Activated CD8-positive, alpha-beta memory T cell treated with anti-CD3 and anti-CD28 coated beads for 24 hours (primary cell): ENCODE results near the gene BEX5.
A peak's percentile ranks its signal among the peaks of the same experiment; 100 is the strongest.
"Not testable (repeated sequence)": the region's sequence is repeated elsewhere in the genome, so short reads cannot be mapped to it uniquely, and the experiment has no call there.

Experiments used
- DNase-seq: peaks from one replicate; pipeline ENCODE4 v3.0.0-alpha.2; 2020

BEX5 gene

GRCh38 chrX:102155806-102156179 lies at the start of gene BEX5:
Gene BEX5, minus strand, starts transcription at chrX:102155977. Its CDS starts 1,712 bp downstream, at chrX:102154265.
- DNase-seq = no peak

DNA sequence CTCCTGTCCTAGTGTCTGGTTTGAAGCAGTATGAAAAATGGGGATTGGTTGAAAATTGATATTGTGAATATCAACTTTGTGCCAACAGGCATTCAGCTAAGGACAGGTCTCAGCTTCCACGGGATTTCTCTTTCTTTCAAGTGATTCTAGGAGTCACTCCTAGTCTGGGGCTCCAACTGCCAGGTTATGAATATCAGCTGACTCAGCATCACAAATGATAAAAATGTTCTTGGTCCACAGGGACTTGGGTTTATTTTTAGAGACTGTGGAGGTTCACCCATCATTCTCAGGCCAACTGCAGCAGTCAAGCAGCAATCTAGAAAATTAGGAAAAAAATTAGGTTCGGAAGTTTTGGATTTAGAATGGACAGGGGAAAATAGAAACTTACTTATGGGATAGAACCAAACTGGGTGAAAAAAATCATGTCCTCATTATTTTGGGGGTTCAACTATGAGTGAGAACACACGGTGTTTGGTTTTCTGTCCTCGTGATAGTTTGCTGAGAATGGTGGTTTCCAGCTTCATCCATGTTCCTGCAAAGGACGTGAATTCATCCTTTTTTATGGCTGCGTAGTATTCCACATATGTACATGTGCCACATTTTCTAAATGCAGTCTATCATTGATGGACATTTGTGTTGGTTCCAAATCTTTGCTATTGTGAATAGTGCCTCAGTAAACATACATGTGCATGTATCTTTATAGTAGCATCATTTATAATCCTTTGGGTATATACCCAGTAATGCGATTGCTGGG lies 30.4 kb upstream of the BEX5 start:
- no peak for DNase-seq

DNA sequence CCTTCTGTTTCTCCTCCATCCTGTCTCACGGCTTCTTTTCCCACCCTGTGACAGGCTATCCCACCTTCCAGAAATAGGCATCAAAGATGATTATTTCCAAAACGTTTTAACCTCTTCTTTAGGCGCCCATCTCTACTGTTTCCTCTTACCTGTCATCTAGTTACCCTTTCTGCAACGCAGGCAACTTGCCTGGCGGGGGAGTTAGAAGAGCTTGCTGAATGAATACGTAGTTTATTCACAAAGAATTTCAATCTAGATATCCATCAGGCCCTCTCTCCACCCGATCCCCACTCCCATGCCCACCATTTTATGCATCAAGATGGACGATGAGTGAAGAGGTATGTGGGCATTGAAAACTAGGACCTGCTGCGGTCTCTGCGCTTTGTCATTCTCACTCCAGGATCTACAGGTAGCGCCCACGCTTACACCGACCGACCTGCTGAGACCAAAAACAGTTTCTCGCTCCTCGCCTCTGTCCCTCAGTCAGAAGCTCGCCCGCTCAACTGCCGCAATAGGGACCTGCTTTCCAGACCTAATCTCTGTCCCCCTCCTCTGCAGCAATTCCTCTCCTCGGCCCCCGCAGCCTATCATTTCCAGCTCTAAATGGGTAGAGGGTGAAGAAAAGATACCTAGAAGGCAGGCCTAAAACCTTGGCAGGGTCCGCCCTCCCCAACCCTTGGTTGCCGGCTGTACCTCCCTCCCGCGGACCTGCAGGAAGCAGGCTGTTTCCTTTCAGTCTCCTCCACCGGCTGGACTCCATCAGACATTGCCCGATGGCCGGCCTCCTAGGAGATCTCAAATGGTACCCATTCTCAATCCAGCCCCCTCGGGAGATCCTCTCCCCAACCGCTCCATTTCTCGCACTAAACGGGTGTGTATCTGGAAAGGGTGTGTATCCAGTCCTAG lies 624 bp downstream of the BEX5 start:
- DNase-seq = peak; percentile 70

GRCh38 chrX:102154218-102154860 lies 1.4 kb downstream of the BEX5 start:
- no peak for DNase-seq

DNA sequence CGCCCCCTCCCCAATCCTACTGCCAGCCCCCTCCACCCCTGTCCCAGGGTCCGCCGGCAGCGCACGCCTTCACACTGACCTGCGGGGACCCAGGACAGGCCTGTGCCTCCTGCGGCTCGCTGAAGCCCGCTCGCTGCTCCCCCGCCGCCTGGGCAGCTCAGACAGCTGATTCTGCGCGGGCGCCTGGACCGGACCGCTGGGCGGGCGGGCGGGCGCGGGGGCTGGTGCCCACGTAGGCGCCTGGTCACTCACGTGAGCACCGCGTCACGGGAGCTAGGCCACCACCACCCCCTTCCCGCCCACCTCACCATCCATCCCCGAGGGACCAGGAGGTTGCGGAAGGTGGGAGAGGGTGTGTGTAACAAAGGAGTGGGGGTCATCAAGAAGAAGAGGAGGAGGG lies 13.5 kb downstream of the BEX5 start, which contains the start of gene TCEAL6:
TCEAL6 (minus strand) TSS at position 208 of the 400 bp plus-strand sequence.
- DNase-seq = not testable (repeated sequence)

- not testable (repeated sequence) for DNase-seq
Observed at GRCh38 chrX:102141631-102142030, 14.1 kb downstream of the BEX5 start.

GRCh38 chrX:102140876-102141275 lies 14.9 kb downstream of the BEX5 start:
- not testable (repeated sequence) for DNase-seq

GRCh38 chrX:102138064-102138463 lies 17.7 kb downstream of the BEX5 start:
- no peak for DNase-seq

DNA sequence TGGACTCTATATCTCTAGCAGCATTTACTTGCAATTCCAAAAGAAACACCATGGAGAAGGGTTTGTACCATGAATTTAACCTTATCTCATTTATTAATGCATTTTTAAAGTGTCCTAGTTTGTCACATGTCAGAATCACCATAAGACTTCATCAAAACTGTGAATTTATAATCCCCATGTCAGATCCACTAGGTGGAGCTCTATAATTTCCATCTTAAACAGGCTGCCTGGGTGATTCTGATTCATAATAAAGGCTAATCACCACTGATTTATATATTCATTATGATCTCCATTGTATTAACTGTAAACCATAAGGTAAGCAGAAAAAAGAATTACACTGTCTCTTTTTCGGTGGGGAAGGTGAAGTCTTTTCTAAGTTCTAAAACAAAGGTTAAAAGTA lies 26.3 kb downstream of the BEX5 start:
- no peak for DNase-seq

- DNase-seq = no peak
Observed at GRCh38 chrX:102126863-102127262, 28.9 kb downstream of the BEX5 start.

DNA sequence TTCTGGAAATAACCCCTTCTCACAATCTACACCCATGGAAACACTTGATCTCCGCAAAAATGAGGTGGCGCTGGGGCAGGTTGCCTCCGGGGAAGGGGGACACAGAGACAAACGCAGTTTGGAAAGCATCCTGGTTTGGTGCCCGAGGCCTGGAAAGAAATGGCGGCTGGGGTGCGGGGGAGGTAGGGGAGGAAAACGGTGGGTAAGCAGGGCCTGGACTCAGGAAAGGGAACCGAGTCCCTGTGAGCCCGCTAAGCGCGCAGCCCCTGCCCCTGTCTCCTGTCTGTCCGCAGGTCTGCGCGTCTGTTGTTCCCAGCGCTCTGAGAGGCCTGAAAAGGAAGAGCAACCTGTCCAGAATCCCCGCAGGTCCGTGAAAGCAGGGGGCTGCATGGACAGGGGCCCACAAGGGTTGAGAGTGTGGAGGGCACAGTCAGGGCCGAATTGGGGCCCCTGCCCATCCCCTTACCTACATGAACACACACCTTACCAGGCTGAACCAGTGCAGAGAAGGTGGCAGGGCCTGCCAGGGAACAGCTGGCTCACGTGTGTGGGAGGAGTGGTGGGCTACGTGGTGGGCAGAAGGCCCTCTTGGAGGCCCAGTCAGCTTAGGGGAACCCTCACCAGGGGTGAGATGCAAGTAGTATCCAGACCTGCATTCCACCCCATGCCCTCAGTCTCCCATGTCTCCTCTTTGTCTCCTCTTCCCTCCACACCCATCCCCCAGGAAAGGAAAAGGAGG lies 29.5 kb downstream of the BEX5 start:
- DNase-seq = not testable (repeated sequence)

- DNase-seq = not testable (repeated sequence)
Observed at GRCh38 chrX:102125436-102125835, 30.3 kb downstream of the BEX5 start, which contains the start of gene TCEAL2. Gene TCEAL2, plus strand, starts transcription at chrX:102125679. Its CDS starts 1,152 bp downstream, at chrX:102126831.

- not testable (repeated sequence) for DNase-seq
Observed at GRCh38 chrX:102125014-102125413, 30.8 kb downstream of the BEX5 start.

DNA sequence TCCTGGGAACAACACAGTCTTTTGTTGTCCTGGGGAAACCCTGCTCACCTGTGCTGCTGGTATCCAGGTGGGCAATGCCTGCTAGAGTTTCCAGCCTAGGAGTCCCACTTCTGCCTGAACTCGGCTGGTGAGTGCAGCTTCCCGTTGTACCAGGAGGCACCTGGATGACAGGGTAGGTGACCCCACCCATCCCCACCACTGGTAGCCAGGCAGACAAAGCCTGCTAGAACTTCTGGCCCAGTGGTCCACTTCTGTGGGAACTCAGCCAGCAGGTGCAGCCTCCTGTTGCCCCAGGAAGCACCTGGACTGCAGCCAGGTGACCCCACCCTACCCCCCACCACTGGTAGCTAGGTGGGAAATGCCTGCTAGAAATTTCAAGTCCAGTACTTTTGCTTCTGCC lies 40.0 kb downstream of the BEX5 start:
- DNase-seq = no peak

DNA sequence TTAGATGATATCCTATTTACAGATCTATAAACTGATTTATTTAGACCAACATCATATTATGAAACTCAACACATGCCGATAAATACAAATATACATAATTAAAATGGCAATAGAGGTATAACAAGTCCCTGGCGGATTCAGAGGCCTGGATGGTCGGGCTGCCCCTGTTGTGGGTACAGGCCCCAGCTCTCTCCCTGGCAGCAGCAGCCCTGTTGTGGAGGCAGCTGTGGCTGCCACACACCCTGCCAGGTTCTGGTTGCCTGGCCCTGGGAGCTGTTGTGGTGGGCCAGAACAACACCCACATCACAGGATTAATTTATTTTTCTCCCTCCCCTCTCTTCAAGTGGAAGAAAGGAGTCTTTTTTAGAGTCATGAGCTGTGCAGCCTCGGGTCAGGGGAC lies 42.4 kb downstream of the BEX5 start:
- DNase-seq = no peak
